DOHH2 (cell line): ENCODE data around the gene MAN1C1.

Experiments used
- H3F3A ChIP-seq: fragments of 200-600 bp; sonication (generic), shearing (Covaris generic); 2 replicates; pipeline ENCODE4 v1.6.0; 2016; ENCODE audit warnings: antibody characterized with exemption, mild to moderate bottlenecking; ENCODE audit not compliant: control insufficient read depth, insufficient read depth
- H3K27ac ChIP-seq: fragments of 200-600 bp; sonication (generic); 2 replicates; pipeline ENCODE4 v1.5.1; 2014; ENCODE audit warnings: low read depth, mild to moderate bottlenecking, low read length, moderate library complexity
- H3K27me3 ChIP-seq: fragments of 200-600 bp; sonication (generic); 2 replicates; pipeline ENCODE4 v1.6.1; 2014; ENCODE audit warnings: mild to moderate bottlenecking, low read length, mixed read lengths; ENCODE audit not compliant: control insufficient read depth
- H3K36me3 ChIP-seq: fragments of 200-600 bp; sonication (generic); 2 replicates; pipeline ENCODE4 v1.6.1; 2014; ENCODE audit warnings: mild to moderate bottlenecking, low read length, moderate library complexity, mixed read lengths; ENCODE audit not compliant: control insufficient read depth
- H3K4me1 ChIP-seq: fragments of 200-600 bp; sonication (generic); 2 replicates; pipeline ENCODE4 v1.6.1; 2014; ENCODE audit warnings: mild to moderate bottlenecking, low read length, mixed read lengths; ENCODE audit not compliant: control insufficient read depth
- H3K4me2 ChIP-seq: fragments of 200-600 bp; sonication (generic); 2 replicates; pipeline ENCODE4 v1.6.0; 2014; ENCODE audit warnings: mild to moderate bottlenecking, low read length, moderate library complexity
- H3K4me3 ChIP-seq: fragments of 200-600 bp; sonication (generic); 2 replicates; pipeline ENCODE4 v1.5.1; 2014; ENCODE audit warnings: mild to moderate bottlenecking, low read length, mixed read lengths
- H3K79me2 ChIP-seq: fragments of 200-600 bp; sonication (generic); 2 replicates; pipeline ENCODE4 v1.6.1; 2014; ENCODE audit warnings: mild to moderate bottlenecking, low read length, mixed read lengths; ENCODE audit not compliant: control insufficient read depth
- H3K9me2 ChIP-seq: fragments of 200-600 bp; sonication (generic); replicated peaks from 2 replicates; pipeline ENCODE4 v1.6.1; 2014; ENCODE audit warnings: mild to moderate bottlenecking, low read length, mixed read lengths; ENCODE audit not compliant: control insufficient read depth
- H3K9me3 ChIP-seq: fragments of 200-600 bp; sonication (generic); 2 replicates; pipeline ENCODE4 v1.6.1; 2014; ENCODE audit warnings: antibody characterized with exemption, low read length, mixed read lengths; ENCODE audit not compliant: control insufficient read depth, insufficient read depth
- H4K20me1 ChIP-seq: fragments of 200-600 bp; sonication (generic); 2 replicates; pipeline ENCODE4 v1.6.0; 2014; ENCODE audit warnings: low read depth, mild to moderate bottlenecking, antibody characterized with exemption, low read length, moderate library complexity; ENCODE audit not compliant: control insufficient read depth, insufficient read depth
- CTCF ChIP-seq: fragments of 200-600 bp; sonication (generic); IDR thresholded peaks from one replicate; pipeline ENCODE4 v1.5.1; 2014; ENCODE audit warnings: antibody characterized with exemption, mild to moderate bottlenecking, low read depth, low read length; ENCODE audit not compliant: poor library complexity, severe bottlenecking
- EZH2phosphoT487 ChIP-seq: fragments of 200-600 bp; sonication (generic); IDR thresholded peaks from 2 replicates; pipeline ENCODE4 v1.6.1; 2017; ENCODE audit warnings: borderline replicate concordance, mild to moderate bottlenecking, antibody characterized with exemption, low read length, moderate library complexity, mixed read lengths

The MAN1C1 gene

GRCh38 chr1:25809283-25809926 lies 192.8 kb downstream of the MAN1C1 start:
- Histone ChIP-seq H3K79me2 (no peaks in the 10 kb centered on the region), H3K27me3 (no peaks in the 10 kb centered on the region), H3F3A (no peaks in the 10 kb centered on the region), H3K4me3 (peak overlapping the region; percentile 24; the same call in 1 of the 2 replicates), H3K27ac (no peak overlapping the region), H3K9me3 (no peaks in the 10 kb centered on the region), H3K36me3 (no peaks in the 10 kb centered on the region), H3K4me1 (peaks cover 22% of the 10 kb centered on the region), H3K4me2 (peak overlapping the region; percentile 57), H4K20me1 (0 out of 2 replicates have a peak, but pooled peaks cover 4% of the 10 kb centered on the region), H3K9me2 (no peaks in the 10 kb centered on the region)
- TF ChIP-seq EZH2phosphoT487 (no peak), CTCF (no peak)

GRCh38 chr1:25809929-25810328 lies 193.3 kb downstream of the MAN1C1 start:
- H3F3A ChIP-seq: no peaks in the 10 kb centered on the region
- 0 out of 2 replicates have a peak, but pooled peaks cover 4% of the 10 kb centered on the region for H4K20me1 ChIP-seq
- H3K4me3 ChIP-seq: peak overlapping the region; percentile 24; the same call in 1 of the 2 replicates
- H3K79me2 ChIP-seq: no peaks in the 10 kb centered on the region
- H3K36me3 ChIP-seq: no peaks in the 10 kb centered on the region
- peaks cover 22% of the 10 kb centered on the region for H3K4me1 ChIP-seq
- peak overlapping the region; percentile 57 for H3K4me2 ChIP-seq
- H3K9me3 ChIP-seq: no peaks in the 10 kb centered on the region
- H3K27me3 ChIP-seq: no peaks in the 10 kb centered on the region
- no peak overlapping the region for H3K27ac ChIP-seq
- H3K9me2 ChIP-seq: no peaks in the 10 kb centered on the region
- no peak for TF ChIP-seq EZH2phosphoT487
- TF ChIP-seq CTCF: no peak

- no peak overlapping the region for H3K4me3 ChIP-seq
- no peaks in the 10 kb centered on the region for H3F3A ChIP-seq
- H3K4me2 ChIP-seq: peak overlapping the region; percentile 57
- no peaks in the 10 kb centered on the region for H3K27me3 ChIP-seq
- no peaks in the 10 kb centered on the region for H3K9me2 ChIP-seq
- H3K4me1 ChIP-seq: peaks cover 22% of the 10 kb centered on the region
- H3K9me3 ChIP-seq: no peaks in the 10 kb centered on the region
- H3K79me2 ChIP-seq: no peaks in the 10 kb centered on the region
- TF ChIP-seq CTCF (peak; percentile 98), EZH2phosphoT487 (no peak)
- H3K36me3 ChIP-seq: no peaks in the 10 kb centered on the region
- H3K27ac ChIP-seq: no peak overlapping the region
- H4K20me1 ChIP-seq: no peaks in the 10 kb centered on the region
Measured at GRCh38 chr1:25810341-25811299, 194.0 kb downstream of the MAN1C1 start.
